Gastrocnemius medialis (tissue), 4 donors: ENCODE measurements around the gene RNF181. TPM values are rescaled to one million over a fixed set of nuclear protein-coding genes. Genes with fewer than 3 reads are reported as not detected.
A peak's percentile ranks its signal among the peaks of the same experiment; 100 is the strongest.

Source experiments
- ATAC-seq, 2 donors: fragments of 150-250 bp; one replicate each; pipeline ENCODE4 v1.9.1; 2016
- DNase-seq, 2 donors: peaks; one replicate each; pipeline ENCODE4 v3.0.0-alpha.2; 2019
- H3K27ac ChIP-seq, 4 donors: fragments of 200-600 bp; sonication (generic); 1 replicate in 1 of 4; 2 replicates in 3 of 4; pipeline ENCODE4 v1.5.1; 2016 to 2018; ENCODE audit warnings: mild to moderate bottlenecking in 2 of 4, moderate library complexity in 1 of 4
- H3K27me3 ChIP-seq, 3 donors: fragments of 200-600 bp; sonication (generic) in 2 of 3; 1 replicate in 1 of 3; 2 replicates in 2 of 3; pipeline versions ENCODE4 v1.5.1 to v1.6.0; 2016 to 2019; ENCODE audit warnings: mild to moderate bottlenecking in 1 of 3, moderate library complexity in 1 of 3
- H3K36me3 ChIP-seq, 2 donors: fragments of 200-600 bp; sonication (generic) in 1 of 2; one replicate each; pipeline ENCODE4 v1.5.1; 2017 to 2018
- H3K4me1 ChIP-seq, 2 donors: fragments of 200-600 bp; sonication (generic) in 1 of 2; one replicate each; pipeline ENCODE4 v1.5.1; 2016 to 2017; ENCODE audit warnings: mild to moderate bottlenecking in 2 of 2
- H3K4me3 ChIP-seq, 4 donors: fragments of 200-600 bp; sonication (generic) in 3 of 4; 1 replicate in 1 of 4; 2 replicates in 3 of 4; pipeline ENCODE4 v1.5.1; 2016 to 2019; ENCODE audit warnings: mild to moderate bottlenecking in 2 of 4
- H3K9me3 ChIP-seq, 3 donors: fragments of 200-600 bp; sonication (generic) in 2 of 3; 1 replicate in 1 of 3; 2 replicates in 2 of 3; pipeline ENCODE4 v1.5.1; 2016 to 2019
- POLR2A ChIP-seq, 2 donors: fragments of 450-650 bp; IDR thresholded peaks; one replicate each; pipeline ENCODE4 v1.6.1; 2017; ENCODE audit warnings: antibody characterized with exemption in 2 of 2, mild to moderate bottlenecking in 2 of 2, moderate library complexity in 2 of 2
- in situ Hi-C, 4 donors: fragments of 200-750 bp; cut with MboI; loops; one replicate each; pipeline versions ENCODE4 v1.15.0 to v1.8.0; 2017; ENCODE audit warnings: low sequenced_read_pairs in 4 of 4
- intact Hi-C: fragments of 100-400 bp; cut with DNase I; formaldehyde crosslinking; loops from one replicate; pipeline ENCODE4 v1.15.1; 2023; ENCODE audit warnings: low total_unique reads
- total RNA-seq, 4 donors: library from RNA; depleted of rRNA; stranded (reverse); fragments of >200 nt; gene quantifications; one replicate each; pipeline versions ENCODE4 v1.1.0 to v1.2.3, GENCODE V29; 2016
- TF ChIP-seq, protein P1 (sequence below), 5 experiments: fragments of 450-650 bp in 3 of 5; fragments of 200-600 bp in 2 of 5; sonication (generic) in 2 of 5; IDR thresholded peaks in 4 of 5; conservative IDR thresholded peaks in 1 of 5; 1 replicate in 4 of 5; 2 replicates in 1 of 5; pipeline ENCODE4 v1.5.1; 2016 to 2019; ENCODE audit warnings: antibody characterized with exemption in 5 of 5, mild to moderate bottlenecking in 3 of 5, moderate library complexity in 3 of 5

RNF181 gene
- total RNA-seq, 4 donors from 2014 or later = 207 to 235 (median 215) TPM

- Histone ChIP-seq H3K4me3 (no peak overlapping the region), H3K27me3 (no peaks in the 10 kb centered on the region), H3K36me3 (no peaks in the 10 kb centered on the region), H3K4me1 (peaks cover 6 to 9% of the 10 kb centered on the region in 2 donors), H3K9me3 (no peaks in the 10 kb centered on the region), H3K27ac (no peak overlapping the region)
- DNase-seq (no peak), ATAC-seq (no peak)
- in situ Hi-C loops (no loop called here), intact Hi-C loops (no loop called here)
- TF ChIP-seq, protein P1, sequence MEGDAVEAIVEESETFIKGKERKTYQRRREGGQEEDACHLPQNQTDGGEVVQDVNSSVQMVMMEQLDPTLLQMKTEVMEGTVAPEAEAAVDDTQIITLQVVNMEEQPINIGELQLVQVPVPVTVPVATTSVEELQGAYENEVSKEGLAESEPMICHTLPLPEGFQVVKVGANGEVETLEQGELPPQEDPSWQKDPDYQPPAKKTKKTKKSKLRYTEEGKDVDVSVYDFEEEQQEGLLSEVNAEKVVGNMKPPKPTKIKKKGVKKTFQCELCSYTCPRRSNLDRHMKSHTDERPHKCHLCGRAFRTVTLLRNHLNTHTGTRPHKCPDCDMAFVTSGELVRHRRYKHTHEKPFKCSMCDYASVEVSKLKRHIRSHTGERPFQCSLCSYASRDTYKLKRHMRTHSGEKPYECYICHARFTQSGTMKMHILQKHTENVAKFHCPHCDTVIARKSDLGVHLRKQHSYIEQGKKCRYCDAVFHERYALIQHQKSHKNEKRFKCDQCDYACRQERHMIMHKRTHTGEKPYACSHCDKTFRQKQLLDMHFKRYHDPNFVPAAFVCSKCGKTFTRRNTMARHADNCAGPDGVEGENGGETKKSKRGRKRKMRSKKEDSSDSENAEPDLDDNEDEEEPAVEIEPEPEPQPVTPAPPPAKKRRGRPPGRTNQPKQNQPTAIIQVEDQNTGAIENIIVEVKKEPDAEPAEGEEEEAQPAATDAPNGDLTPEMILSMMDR (IDR thresholded peaks at IDR 0.05 in 4 of 5, conservative IDR thresholded peaks at IDR 0.05 in 1 of 5) = no peak
- no peak for TF ChIP-seq POLR2A (IDR thresholded peaks at IDR 0.05)
These were observed 29.3 kb upstream of the RNF181 start for GRCh38 chr2:85566265-85566664.

DNA sequence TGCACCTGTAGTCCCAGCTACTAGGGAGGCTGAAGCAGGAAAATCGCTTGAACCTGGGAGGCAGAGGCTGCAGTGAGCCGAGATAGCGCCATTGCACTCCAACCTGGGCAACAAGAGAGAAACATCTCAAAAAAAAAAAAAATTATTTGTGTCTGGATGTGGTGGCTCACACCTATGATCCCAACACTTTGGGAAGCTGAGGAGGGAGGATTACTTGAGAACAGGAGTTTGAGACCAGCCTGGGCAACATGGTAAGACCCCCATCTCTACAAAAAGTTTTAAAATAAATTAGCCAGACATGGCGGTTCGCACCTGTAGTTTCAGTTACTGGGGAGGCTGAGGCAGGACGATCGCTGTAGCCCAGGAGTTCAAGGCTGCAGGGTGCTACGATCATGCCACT, 19.8 kb upstream of the RNF181 start:
- no peak overlapping the region for H3K27ac ChIP-seq
- no peak for DNase-seq
- TF ChIP-seq POLR2A (IDR thresholded peaks at IDR 0.05) = no peak
- TF ChIP-seq, protein P1 (IDR thresholded peaks at IDR 0.05 in 4 of 5, conservative IDR thresholded peaks at IDR 0.05 in 1 of 5) = no peak
- no peaks in the 10 kb centered on the region for H3K27me3 ChIP-seq
- H3K4me1 ChIP-seq = peaks cover 28% of the 10 kb centered on the region in 2 donors
- H3K36me3 ChIP-seq = no peaks in the 10 kb centered on the region
- H3K9me3 ChIP-seq = no peaks in the 10 kb centered on the region
- ATAC-seq = no peak
- intact Hi-C loops (no loop called here), in situ Hi-C loops (no loop called here)
- H3K4me3 ChIP-seq = no peak overlapping the region

DNA sequence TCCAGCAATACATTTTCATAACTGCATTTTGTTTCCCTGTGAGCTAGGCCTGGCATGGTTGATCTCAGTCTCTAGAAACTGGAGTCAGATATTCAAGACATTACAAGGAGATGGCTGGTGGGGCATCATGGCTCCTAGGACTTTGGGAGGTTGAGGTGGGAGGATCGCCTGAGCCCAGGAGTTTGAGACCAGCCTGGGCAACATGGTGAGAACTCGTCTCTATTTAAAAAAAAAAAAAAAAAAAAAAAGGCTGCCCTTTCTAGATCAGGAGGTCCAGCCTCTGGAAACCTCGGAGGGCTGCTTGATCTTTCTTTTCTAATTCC, 18.5 kb upstream of the RNF181 start:
- Histone ChIP-seq H3K9me3 (no peaks in the 10 kb centered on the region), H3K4me3 (no peak overlapping the region), H3K36me3 (no peaks in the 10 kb centered on the region), H3K4me1 (peaks cover 28% of the 10 kb centered on the region in 2 donors), H3K27ac (peak overlapping the region; percentile 73 to 92 (median 82)), H3K27me3 (no peaks in the 10 kb centered on the region)
- in situ Hi-C loops (no loop called here), intact Hi-C loops (no loop called here)
- DNase-seq = no peak
- no peak for TF ChIP-seq POLR2A (IDR thresholded peaks at IDR 0.05)
- TF ChIP-seq, protein P1 (IDR thresholded peaks at IDR 0.05 in 4 of 5, conservative IDR thresholded peaks at IDR 0.05 in 1 of 5) = no peak
- no peak for ATAC-seq

- in situ Hi-C loops = no loop called here
- Histone ChIP-seq H3K27me3 (no peaks in the 10 kb centered on the region), H3K4me3 (peak within 1 kb of the TSS; percentile 8 to 46 (median 26)), H3K4me1 (peaks cover 28% of the 10 kb centered on the region in 2 donors), H3K36me3 (no peaks in the 10 kb centered on the region), H3K27ac (peak within 1 kb of the TSS; percentile 73 to 92 (median 82)), H3K9me3 (no peaks in the 10 kb centered on the region)
- DNase-seq (peak in 1 of 2 donors; percentile 57), ATAC-seq (peak; percentile 57 to 78)
- intact Hi-C loops = no loop called here
- TF ChIP-seq POLR2A (IDR thresholded peaks at IDR 0.05) = no peak
- TF ChIP-seq, protein P1 (IDR thresholded peaks at IDR 0.05 in 4 of 5, conservative IDR thresholded peaks at IDR 0.05 in 1 of 5) = no peak
These were observed 17.9 kb upstream of the RNF181 start, which contains the start of gene VAMP8 for GRCh38 chr2:85577386-85578242. Gene VAMP8, plus strand, starts transcription at chr2:85577586. Its CDS starts 61 bp downstream, at chr2:85577647.
